Measurements from ENCODE around the gene OR14A2. TPM values are rescaled to one million over a fixed set of nuclear protein-coding genes. Genes with fewer than 3 reads are reported as not detected.

Gene OR14A2
- polyA plus RNA-seq, 1 of the 3 experiments (the other 2 are of a cell fraction): not detected

DNA sequence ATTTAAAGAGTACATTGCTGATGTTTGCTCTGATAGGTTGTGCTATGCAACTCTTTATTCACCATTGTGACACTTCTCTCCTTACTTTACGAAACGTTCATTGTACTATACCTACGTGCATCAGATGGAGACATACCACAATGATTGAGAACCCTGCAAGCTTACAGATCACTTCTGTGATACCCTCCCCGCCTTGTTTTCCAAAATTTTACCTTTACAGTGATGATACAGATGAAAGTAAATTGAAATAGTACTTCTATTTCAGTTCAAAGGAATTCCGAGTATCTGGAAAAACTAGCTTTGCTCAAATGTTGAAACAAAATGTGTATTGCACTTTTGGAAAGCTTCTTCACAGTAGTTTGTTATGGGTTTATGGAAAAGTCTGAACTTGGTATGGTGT lies 6.2 kb downstream of the OR14A2 start:
- no peak for TF ChIP-seq RFX5 (IDR thresholded peaks at IDR 0.05; ENCODE audit: low read length)
- TF ChIP-seq POLR2AphosphoS5 (IDR thresholded peaks at IDR 0.05; ENCODE audit: low read depth, low read length): no peak
- TF ChIP-seq, protein P1, sequence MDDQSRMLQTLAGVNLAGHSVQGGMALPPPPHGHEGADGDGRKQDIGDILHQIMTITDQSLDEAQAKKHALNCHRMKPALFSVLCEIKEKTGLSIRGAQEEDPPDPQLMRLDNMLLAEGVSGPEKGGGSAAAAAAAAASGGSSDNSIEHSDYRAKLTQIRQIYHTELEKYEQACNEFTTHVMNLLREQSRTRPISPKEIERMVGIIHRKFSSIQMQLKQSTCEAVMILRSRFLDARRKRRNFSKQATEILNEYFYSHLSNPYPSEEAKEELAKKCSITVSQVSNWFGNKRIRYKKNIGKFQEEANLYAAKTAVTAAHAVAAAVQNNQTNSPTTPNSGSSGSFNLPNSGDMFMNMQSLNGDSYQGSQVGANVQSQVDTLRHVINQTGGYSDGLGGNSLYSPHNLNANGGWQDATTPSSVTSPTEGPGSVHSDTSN (IDR thresholded peaks at IDR 0.05): no peak
- no peak for TF ChIP-seq GABPA (IDR thresholded peaks at IDR 0.05; ENCODE audit: low read depth)
- TF ChIP-seq YY1 (IDR thresholded peaks at IDR 0.05; ENCODE audit: low read depth): no peak
- TF ChIP-seq TAF1 (IDR thresholded peaks at IDR 0.05; ENCODE audit: borderline replicate concordance, low read depth, low read length): no peak
- no peak for TF ChIP-seq RAD21 (IDR thresholded peaks at IDR 0.05; ENCODE audit: low read length)
- TF ChIP-seq TCF12 (IDR thresholded peaks at IDR 0.05): no peak
- no peak for TF ChIP-seq NFIC (IDR thresholded peaks at IDR 0.05; ENCODE audit: borderline replicate concordance)
- TF ChIP-seq, protein P2, sequence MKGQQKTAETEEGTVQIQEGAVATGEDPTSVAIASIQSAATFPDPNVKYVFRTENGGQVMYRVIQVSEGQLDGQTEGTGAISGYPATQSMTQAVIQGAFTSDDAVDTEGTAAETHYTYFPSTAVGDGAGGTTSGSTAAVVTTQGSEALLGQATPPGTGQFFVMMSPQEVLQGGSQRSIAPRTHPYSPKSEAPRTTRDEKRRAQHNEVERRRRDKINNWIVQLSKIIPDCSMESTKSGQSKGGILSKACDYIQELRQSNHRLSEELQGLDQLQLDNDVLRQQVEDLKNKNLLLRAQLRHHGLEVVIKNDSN (IDR thresholded peaks at IDR 0.05; ENCODE audit: borderline replicate concordance, low read depth): no peak
- TF ChIP-seq JUND (IDR thresholded peaks at IDR 0.05): no peak
- TF ChIP-seq, protein P3, sequence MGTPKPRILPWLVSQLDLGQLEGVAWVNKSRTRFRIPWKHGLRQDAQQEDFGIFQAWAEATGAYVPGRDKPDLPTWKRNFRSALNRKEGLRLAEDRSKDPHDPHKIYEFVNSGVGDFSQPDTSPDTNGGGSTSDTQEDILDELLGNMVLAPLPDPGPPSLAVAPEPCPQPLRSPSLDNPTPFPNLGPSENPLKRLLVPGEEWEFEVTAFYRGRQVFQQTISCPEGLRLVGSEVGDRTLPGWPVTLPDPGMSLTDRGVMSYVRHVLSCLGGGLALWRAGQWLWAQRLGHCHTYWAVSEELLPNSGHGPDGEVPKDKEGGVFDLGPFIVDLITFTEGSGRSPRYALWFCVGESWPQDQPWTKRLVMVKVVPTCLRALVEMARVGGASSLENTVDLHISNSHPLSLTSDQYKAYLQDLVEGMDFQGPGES (IDR thresholded peaks at IDR 0.05; ENCODE audit: low read depth, low read length): no peak
- TF ChIP-seq FOXJ3 (CRISPR knock-in tag; IDR thresholded peaks at IDR 0.05): no peak
- TF ChIP-seq MXI1 (IDR thresholded peaks at IDR 0.05; ENCODE audit: low read depth, low read length): no peak
- TF ChIP-seq, protein P4, sequence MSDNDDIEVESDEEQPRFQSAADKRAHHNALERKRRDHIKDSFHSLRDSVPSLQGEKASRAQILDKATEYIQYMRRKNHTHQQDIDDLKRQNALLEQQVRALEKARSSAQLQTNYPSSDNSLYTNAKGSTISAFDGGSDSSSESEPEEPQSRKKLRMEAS (IDR thresholded peaks at IDR 0.05; ENCODE audit: low read depth): no peak
- TF ChIP-seq FOXM1 (IDR thresholded peaks at IDR 0.05; ENCODE audit: low read depth): no peak
- no peak for TF ChIP-seq MEF2A (IDR thresholded peaks at IDR 0.05; ENCODE audit: borderline replicate concordance, low read depth)
- no peaks in the 10 kb centered on the region for H3K4me1 ChIP-seq (ENCODE audit: control insufficient read depth in 1 of 2, insufficient read depth in 2 of 2, low read depth in 1 of 2, low read length in 1 of 2)
- ChIA-PET POLR2A (no interaction called here), CTCF (no interaction called here)
- no peak for DNase-seq
- H3K4me2 ChIP-seq: no peak overlapping the region
- no peaks in the 10 kb centered on the region for H3K79me2 ChIP-seq (ENCODE audit: insufficient read depth)
- H3K9me2 ChIP-seq: no peaks in the 10 kb centered on the region
- peaks cover 9% of the 10 kb centered on the region for H3F3A ChIP-seq (replicated peaks; ENCODE audit: insufficient read depth)
- H3K36me3 ChIP-seq (replicated peaks in 1 of 2; ENCODE audit: control insufficient read depth in 1 of 2, insufficient read depth in 2 of 2, low read length in 1 of 2): no peaks in the 10 kb centered on the region
- no peaks in the 10 kb centered on the region for H3K9me3 ChIP-seq
- H2AFZ ChIP-seq (ENCODE audit: low read depth): no peak overlapping the region
- peak overlapping the region in 1 of 2 experiments; percentile 16; a peak in 2 of 4 replicates for H3K27ac ChIP-seq (ENCODE audit: low read depth in 2 of 2, low read length in 1 of 2)
- no peak overlapping the region for H3K4me3 ChIP-seq (ENCODE audit: low read depth in 2 of 2, low read length in 1 of 2)
- H4K20me1 ChIP-seq (ENCODE audit: insufficient read depth): no peaks in the 10 kb centered on the region
- no peak overlapping the region for H3K9ac ChIP-seq
- WGBS (ENCODE audit: low lambda C conversion rate): 0% methylated on average over 5 of the region's 5 CpGs
- no peaks in the 10 kb centered on the region for H3K27me3 ChIP-seq (ENCODE audit: insufficient read depth)

GRCh38 chr1:247740721-247741120 lies 7.2 kb downstream of the OR14A2 start:
- 8% methylated on average over 2 of the region's 2 CpGs for WGBS (ENCODE audit: low lambda C conversion rate)
- Histone ChIP-seq H3K27me3 (ENCODE audit: insufficient read depth) (no peaks in the 10 kb centered on the region), H2AFZ (ENCODE audit: low read depth) (no peak overlapping the region), H3F3A (replicated peaks; ENCODE audit: insufficient read depth) (peaks cover 9% of the 10 kb centered on the region), H3K9me3 (no peaks in the 10 kb centered on the region), H3K27ac (ENCODE audit: low read depth in 2 of 2, low read length in 1 of 2) (no peak overlapping the region), H3K4me3 (ENCODE audit: low read depth in 2 of 2, low read length in 1 of 2) (no peak overlapping the region), H3K36me3 (replicated peaks in 1 of 2; ENCODE audit: control insufficient read depth in 1 of 2, insufficient read depth in 2 of 2, low read length in 1 of 2) (no peaks in the 10 kb centered on the region), H3K9me2 (no peaks in the 10 kb centered on the region), H3K79me2 (ENCODE audit: insufficient read depth) (no peaks in the 10 kb centered on the region), H3K4me1 (ENCODE audit: control insufficient read depth in 1 of 2, insufficient read depth in 2 of 2, low read depth in 1 of 2, low read length in 1 of 2) (no peaks in the 10 kb centered on the region), H3K9ac (no peak overlapping the region), H4K20me1 (ENCODE audit: insufficient read depth) (no peaks in the 10 kb centered on the region), H3K4me2 (no peak overlapping the region)
- CTCF ChIA-PET: no interaction called here
- no peak for DNase-seq
- POLR2A ChIA-PET: no interaction called here
- TF ChIP-seq RFX5 (IDR thresholded peaks at IDR 0.05; ENCODE audit: low read length) (no peak), FOXM1 (IDR thresholded peaks at IDR 0.05; ENCODE audit: low read depth) (no peak), RXRA (IDR thresholded peaks at IDR 0.05; ENCODE audit: borderline replicate concordance, low read depth) (no peak), USF2 (IDR thresholded peaks at IDR 0.05; ENCODE audit: borderline replicate concordance, low read depth, low read length) (no peak), JUND (IDR thresholded peaks at IDR 0.05) (no peak)
- TF ChIP-seq, protein P1 (IDR thresholded peaks at IDR 0.05): no peak
- TF ChIP-seq, protein P5, sequence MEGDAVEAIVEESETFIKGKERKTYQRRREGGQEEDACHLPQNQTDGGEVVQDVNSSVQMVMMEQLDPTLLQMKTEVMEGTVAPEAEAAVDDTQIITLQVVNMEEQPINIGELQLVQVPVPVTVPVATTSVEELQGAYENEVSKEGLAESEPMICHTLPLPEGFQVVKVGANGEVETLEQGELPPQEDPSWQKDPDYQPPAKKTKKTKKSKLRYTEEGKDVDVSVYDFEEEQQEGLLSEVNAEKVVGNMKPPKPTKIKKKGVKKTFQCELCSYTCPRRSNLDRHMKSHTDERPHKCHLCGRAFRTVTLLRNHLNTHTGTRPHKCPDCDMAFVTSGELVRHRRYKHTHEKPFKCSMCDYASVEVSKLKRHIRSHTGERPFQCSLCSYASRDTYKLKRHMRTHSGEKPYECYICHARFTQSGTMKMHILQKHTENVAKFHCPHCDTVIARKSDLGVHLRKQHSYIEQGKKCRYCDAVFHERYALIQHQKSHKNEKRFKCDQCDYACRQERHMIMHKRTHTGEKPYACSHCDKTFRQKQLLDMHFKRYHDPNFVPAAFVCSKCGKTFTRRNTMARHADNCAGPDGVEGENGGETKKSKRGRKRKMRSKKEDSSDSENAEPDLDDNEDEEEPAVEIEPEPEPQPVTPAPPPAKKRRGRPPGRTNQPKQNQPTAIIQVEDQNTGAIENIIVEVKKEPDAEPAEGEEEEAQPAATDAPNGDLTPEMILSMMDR (IDR thresholded peaks at IDR 0.05): no peak
